GM23338 (cell line): ENCODE results near the gene MEAK7. TPM values are rescaled to one million over a fixed set of nuclear protein-coding genes. Genes with fewer than 3 reads are reported as not detected.

ENCODE experiments used
- polyA plus RNA-seq: library from polyadenylated mRNA; unstranded; fragments of >200 nt; fragmentation: Nextera tagmentation; extraction: Ambion mirVana; gene quantifications from 2 replicates; pipeline ENCODE4 v1.2.1, GENCODE V29; 2016
- total RNA-seq: library from RNA; depleted of rRNA; stranded (reverse); fragments of >200 nt; shearing (Covaris generic); gene quantifications from 2 replicates; pipeline ENCODE4 v1.2.3, GENCODE V29; 2014; rRNA removed

The MEAK7 gene
- total and polyA plus RNA-seq, 2 experiments from 2014 or later, result 7.5 to 17.2 TPM

Other genes with a start within 250 kb of the MEAK7 start
- 0.43 and 0.76 TPM in 2 replicates for gene WFDC1, start 209.8 kb downstream of the MEAK7 start, total RNA-seq
- gene WFDC1, start 209.8 kb downstream of the MEAK7 start, polyA plus RNA-seq, result 0.70 and 0.95 TPM in 2 replicates
- 2.1 and 2.3 TPM in 2 replicates for gene ATP2C2, start 136.1 kb downstream of the MEAK7 start, total RNA-seq
- 2.1 and 2.9 TPM in 2 replicates for gene ATP2C2, start 136.1 kb downstream of the MEAK7 start, polyA plus RNA-seq
- gene COTL1, start 113.4 kb upstream of the MEAK7 start, total RNA-seq, result 111 and 117 TPM in 2 replicates
- gene COTL1, start 113.4 kb upstream of the MEAK7 start, polyA plus RNA-seq, result 165 and 166 TPM in 2 replicates
- 54.6 and 70.4 TPM in 2 replicates for gene KLHL36, start 143.9 kb upstream of the MEAK7 start, total RNA-seq
- 13.4 and 15.5 TPM in 2 replicates for gene KLHL36, start 143.9 kb upstream of the MEAK7 start, polyA plus RNA-seq
- 144 and 158 TPM in 2 replicates for gene USP10, start 195.3 kb upstream of the MEAK7 start, total RNA-seq
- 186 and 194 TPM in 2 replicates for gene USP10, start 195.3 kb upstream of the MEAK7 start, polyA plus RNA-seq